ENCODE data around the gene RPH3AL. TPM values are rescaled to one million over a fixed set of nuclear protein-coding genes. Genes with fewer than 3 reads are reported as not detected.
"Not testable (repeated sequence)": the region's sequence is repeated elsewhere in the genome, so short reads cannot be mapped to it uniquely, and the experiment has no call there.

Gene RPH3AL
- polyA plus RNA-seq, 4 donors, result 3.1 to 24.7 (median 18.1) TPM

GRCh38 chr17:185445-186138 is 167.0 kb downstream of the RPH3AL start:
- DNase-seq (ENCODE audit: low read depth in 4 of 4, low spot score in 3 of 4), result no peak

GRCh38 chr17:183021-183420 is 169.6 kb downstream of the RPH3AL start:
- DNase-seq (ENCODE audit: low read depth in 4 of 4, low spot score in 3 of 4), result no peak

DNA sequence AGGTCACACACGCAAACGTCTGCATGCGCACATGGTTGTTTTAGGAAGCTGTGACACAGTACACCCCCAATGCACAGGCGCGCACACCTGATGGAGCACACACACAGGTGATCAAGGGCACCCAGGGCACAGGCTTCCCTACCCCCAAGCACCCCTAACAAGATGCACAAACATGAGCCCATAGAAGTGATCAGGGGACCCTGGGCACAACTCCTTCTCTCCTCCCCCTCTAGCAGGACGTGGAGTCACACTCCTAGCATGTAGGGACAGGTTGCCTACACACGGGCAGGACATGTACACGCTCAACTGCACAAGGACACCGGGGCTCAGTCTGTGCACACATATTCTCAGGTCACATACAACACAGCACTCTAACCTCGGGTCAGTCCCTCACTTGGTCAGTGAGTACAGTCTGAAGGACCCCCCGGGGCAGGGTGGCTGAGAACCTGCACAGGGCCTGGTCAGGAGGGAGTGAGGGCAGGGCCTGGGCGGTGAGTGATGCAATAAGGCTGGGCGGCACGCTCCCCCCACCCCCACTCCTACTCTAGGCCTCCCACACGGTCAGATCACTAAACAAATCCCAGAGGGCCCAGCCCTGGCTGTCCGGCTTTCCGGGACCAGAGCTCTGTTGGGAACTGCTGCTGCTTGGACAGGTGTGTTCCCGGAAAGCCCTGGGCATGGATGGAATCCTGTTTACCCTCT is 170.4 kb downstream of the RPH3AL start:
- DNase-seq (ENCODE audit: low read depth in 4 of 4, low spot score in 3 of 4), result no peak

- DNase-seq (ENCODE audit: low read depth in 4 of 4, low spot score in 3 of 4), result no peak
Observed at GRCh38 chr17:181245-182049, 171.2 kb downstream of the RPH3AL start, which contains the start of gene DOC2B. Gene DOC2B, minus strand, starts transcription at chr17:181650. Its CDS starts 171 bp downstream, at chr17:181479.

- DNase-seq (ENCODE audit: low read depth in 4 of 4, low spot score in 3 of 4), result no peak
Observed at GRCh38 chr17:180381-181244, 172.0 kb downstream of the RPH3AL start.

- no peak for DNase-seq (ENCODE audit: low read depth in 4 of 4, low spot score in 3 of 4)
Observed at GRCh38 chr17:179781-180380, 172.7 kb downstream of the RPH3AL start.

- no peak for DNase-seq (ENCODE audit: low read depth in 4 of 4, low spot score in 3 of 4)
Observed at GRCh38 chr17:179066-179432, 173.6 kb downstream of the RPH3AL start.

DNA sequence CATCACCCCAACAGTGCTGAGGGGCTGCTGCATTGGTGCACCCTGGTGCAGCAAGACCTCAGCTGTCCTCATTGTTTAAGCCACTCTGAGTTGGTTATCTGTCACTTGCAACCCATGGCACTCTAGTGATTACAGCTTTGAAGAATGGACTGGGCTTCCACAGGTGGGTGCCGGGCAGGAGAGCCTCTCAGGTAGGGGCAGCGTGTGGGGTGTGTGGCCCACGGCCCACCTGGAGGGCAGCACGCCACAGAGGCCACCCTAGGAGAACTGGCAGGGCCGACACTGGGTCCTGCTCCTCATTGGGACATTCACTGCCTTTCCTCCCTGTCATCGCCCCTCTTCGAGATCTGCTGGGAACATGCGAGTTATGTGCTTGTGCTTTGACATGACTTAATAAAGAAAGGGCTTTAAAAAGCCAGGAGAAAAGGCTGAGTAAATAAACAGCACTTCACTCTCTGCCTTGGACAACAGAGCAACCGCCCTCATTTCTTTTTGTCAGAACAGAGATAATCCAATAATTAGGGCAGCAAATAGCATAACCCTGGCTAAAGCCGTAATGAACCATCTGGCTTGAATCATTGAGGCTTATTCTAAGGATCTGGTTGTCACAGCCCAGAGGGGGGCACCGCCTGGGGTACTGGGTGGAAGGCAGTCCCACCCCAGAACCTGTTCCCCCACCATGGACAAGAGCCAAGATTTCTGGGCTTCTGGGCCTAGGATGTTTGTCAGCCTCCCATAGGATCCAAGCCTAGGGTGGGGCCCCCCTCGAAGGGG is 174.1 kb downstream of the RPH3AL start:
- DNase-seq (ENCODE audit: low read depth in 4 of 4, low spot score in 3 of 4), result no peak

- no peak for DNase-seq (ENCODE audit: low read depth in 4 of 4, low spot score in 3 of 4)
Observed at GRCh38 chr17:177762-178161, 174.8 kb downstream of the RPH3AL start.

- DNase-seq (ENCODE audit: low read depth in 4 of 4, low spot score in 3 of 4), result no peak
Observed at GRCh38 chr17:177155-177554, 175.5 kb downstream of the RPH3AL start.

- DNase-seq (ENCODE audit: low read depth in 4 of 4, low spot score in 3 of 4), result no peak
Observed at GRCh38 chr17:173166-173911, 179.3 kb downstream of the RPH3AL start.

GRCh38 chr17:172401-172800 is 180.2 kb downstream of the RPH3AL start:
- DNase-seq (ENCODE audit: low read depth in 4 of 4, low spot score in 3 of 4), result no peak

- no peak for DNase-seq (ENCODE audit: low read depth in 4 of 4, low spot score in 3 of 4)
Observed at GRCh38 chr17:171871-172270, 180.7 kb downstream of the RPH3AL start.

GRCh38 chr17:170130-170670 is 182.4 kb downstream of the RPH3AL start:
- no peak for DNase-seq (ENCODE audit: low read depth in 4 of 4, low spot score in 3 of 4)

- DNase-seq (ENCODE audit: low read depth in 4 of 4, low spot score in 3 of 4), result not testable (repeated sequence)
Observed at GRCh38 chr17:168614-169013, 184.0 kb downstream of the RPH3AL start.

GRCh38 chr17:165939-166338 is 186.7 kb downstream of the RPH3AL start:
- no peak for DNase-seq (ENCODE audit: low read depth in 4 of 4, low spot score in 3 of 4)

GRCh38 chr17:164303-165235 is 188.0 kb downstream of the RPH3AL start:
- DNase-seq (ENCODE audit: low read depth in 4 of 4, low spot score in 3 of 4), result no peak

All from left renal pelvis (tissue), 4 donors.